Lower lobe of right lung (tissue), 2 donors: Measurements from ENCODE around the gene PADI1. TPM values are rescaled to one million over a fixed set of nuclear protein-coding genes. Genes with fewer than 3 reads are reported as not detected.

ENCODE experiments used
- ATAC-seq, 2 donors: fragments of 200-7000 bp; cut with Tn5 transposase; one replicate each; pipeline ENCODE4 v1.9.1; 2020 to 2022; ENCODE audit warnings: mild to moderate bottlenecking in 2 of 2, moderate library complexity in 2 of 2
- DNase-seq: peaks from one replicate; pipeline ENCODE4 v3.0.0-alpha.2; 2020
- H3K27ac ChIP-seq: fragments of 200-600 bp; one replicate; pipeline ENCODE4 v1.8.0; 2022
- H3K27me3 ChIP-seq: fragments of 200-600 bp; one replicate; pipeline ENCODE4 v1.8.0; 2022; ENCODE audit warnings: low read depth
- H3K36me3 ChIP-seq: fragments of 200-600 bp; one replicate; pipeline ENCODE4 v1.8.0; 2022; ENCODE audit warnings: mild to moderate bottlenecking
- H3K4me1 ChIP-seq: fragments of 200-600 bp; one replicate; pipeline ENCODE4 v1.8.0; 2022
- H3K4me3 ChIP-seq: fragments of 200-600 bp; one replicate; pipeline ENCODE4 v1.8.0; 2022; ENCODE audit warnings: mild to moderate bottlenecking
- H3K9me3 ChIP-seq: fragments of 200-600 bp; one replicate; pipeline ENCODE4 v1.8.0; 2022
- CTCF ChIP-seq: fragments of 200-600 bp; IDR thresholded peaks from one replicate; pipeline ENCODE4 v1.8.0; 2022; ENCODE audit warnings: antibody characterized with exemption, mild to moderate bottlenecking
- intact Hi-C: fragments of 100-400 bp; cut with DNase I; formaldehyde crosslinking; loops from one replicate; pipeline ENCODE4 v1.11.0; 2022
- total RNA-seq: library from RNA; stranded (reverse); fragmentation: NEBNext Ultra II Directional; extraction: Animal tissue kit (Norgen Biotek cat#: 25700); gene quantifications from one replicate; pipeline ENCODE4 v1.2.1, GENCODE V29; 2021
- donor health status: DM: no; HTN: yes; CAD: no; lungs with severe emphysema.

Gene PADI1
- total RNA-seq, 1 donor from 2014 or later, result not detected

DNA sequence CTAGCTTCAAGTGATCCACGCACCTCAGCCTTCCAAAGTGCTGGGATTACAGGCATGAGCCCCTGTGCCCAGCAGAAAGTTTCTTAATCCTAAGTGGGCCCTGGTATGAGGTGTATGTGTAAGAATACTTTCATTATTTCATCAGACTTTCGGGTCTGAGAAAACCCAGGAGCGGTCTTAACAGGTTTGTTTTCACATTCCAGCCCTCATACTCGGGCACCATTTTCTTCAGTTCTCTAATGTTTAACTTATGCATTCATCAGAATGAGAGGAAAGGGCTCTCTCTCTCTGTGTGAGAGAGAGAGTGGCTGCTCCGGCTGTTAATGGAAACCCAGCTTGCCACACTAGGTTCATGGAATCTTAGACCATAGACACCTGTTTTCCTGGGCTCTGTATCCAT, 4.2 kb upstream of the PADI1 start:
- DNase-seq, result no peak
- no peak overlapping the region for H3K27ac ChIP-seq
- no peaks in the 10 kb centered on the region for H3K4me1 ChIP-seq
- H3K9me3 ChIP-seq, result no peaks in the 10 kb centered on the region
- no peak overlapping the region for H3K4me3 ChIP-seq
- TF ChIP-seq CTCF, result no peak
- peak; percentile 37 to 41 for ATAC-seq
- H3K36me3 ChIP-seq, result no peaks in the 10 kb centered on the region
- intact Hi-C loops, result no loop called here
- H3K27me3 ChIP-seq, result no peaks in the 10 kb centered on the region

DNA sequence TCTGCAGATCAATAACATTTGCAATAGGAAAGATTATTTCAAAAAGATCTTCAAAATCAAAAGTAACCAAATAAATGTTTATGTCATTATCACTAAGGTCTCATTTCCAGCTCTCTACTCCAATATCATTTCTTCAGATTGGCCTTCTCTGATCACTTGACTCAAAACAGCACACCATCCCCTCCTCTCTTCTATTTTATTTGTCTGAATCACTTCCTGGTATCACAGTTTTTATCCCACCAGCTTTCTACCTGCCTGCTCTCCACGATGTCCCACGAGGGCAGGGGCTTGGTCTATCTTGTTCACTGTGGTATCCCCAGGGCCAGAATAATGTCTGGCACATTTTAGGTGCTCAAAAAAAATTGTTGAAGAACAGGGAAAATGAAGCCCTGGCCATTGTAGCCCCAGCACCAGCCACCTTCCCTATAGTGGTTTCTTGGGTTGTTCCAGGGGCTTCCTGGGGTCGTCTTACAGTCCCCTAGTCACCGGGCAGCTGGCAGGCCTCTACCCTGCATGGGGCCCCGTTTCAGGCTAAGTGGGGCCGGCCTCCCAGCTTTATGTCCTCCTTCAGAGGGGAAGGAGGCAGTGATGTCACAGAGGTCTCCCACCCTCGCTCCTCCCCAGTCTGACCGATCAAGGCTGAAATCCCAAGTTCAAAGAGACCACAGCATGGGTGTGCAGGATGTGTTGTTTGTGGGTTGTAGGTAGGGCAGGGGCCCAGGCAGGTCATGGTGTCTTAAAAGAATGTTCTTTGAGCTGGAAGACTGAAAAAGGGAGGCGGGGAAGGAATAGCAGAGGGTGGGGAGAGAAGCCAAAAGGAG, 3.5 kb upstream of the PADI1 start:
- no peaks in the 10 kb centered on the region for H3K9me3 ChIP-seq
- no peak overlapping the region for H3K4me3 ChIP-seq
- H3K36me3 ChIP-seq, result no peaks in the 10 kb centered on the region
- intact Hi-C loops, result no loop called here
- ATAC-seq, result no peak
- H3K27me3 ChIP-seq, result no peaks in the 10 kb centered on the region
- DNase-seq, result peak; percentile 36
- no peak for TF ChIP-seq CTCF
- H3K4me1 ChIP-seq, result no peaks in the 10 kb centered on the region
- no peak overlapping the region for H3K27ac ChIP-seq

- Histone ChIP-seq H3K27ac (no peak overlapping the region), H3K36me3 (no peaks in the 10 kb centered on the region), H3K4me1 (peaks cover 12% of the 10 kb centered on the region), H3K9me3 (no peaks in the 10 kb centered on the region), H3K27me3 (no peaks in the 10 kb centered on the region), H3K4me3 (no peak overlapping the region)
- DNase-seq (peak; percentile 2), ATAC-seq (no peak)
- intact Hi-C loops, result no loop called here
- TF ChIP-seq CTCF, result no peak
These were observed 724 bp downstream of the PADI1 start for GRCh38 chr1:17205652-17206051.

DNA sequence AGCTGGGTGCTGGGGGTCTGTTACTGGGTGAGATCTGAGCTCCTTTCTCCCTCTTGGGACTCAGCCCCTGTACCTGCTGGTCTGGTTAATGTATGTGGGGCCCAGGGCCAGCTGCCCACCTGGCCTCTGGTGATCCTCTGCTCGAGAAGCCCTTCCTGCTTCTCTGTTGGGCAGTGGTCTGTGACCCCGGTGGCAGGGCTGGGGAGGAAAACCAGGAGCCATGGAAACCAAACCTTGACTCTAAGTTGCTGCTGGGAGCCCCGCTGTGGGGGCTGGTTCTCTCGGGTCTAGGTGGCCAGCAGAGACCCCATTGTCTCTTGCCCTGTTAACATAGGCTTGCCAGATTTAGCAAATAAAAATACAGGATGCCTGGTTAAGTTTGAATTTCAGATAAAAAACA, 1.3 kb downstream of the PADI1 start:
- peaks cover 12% of the 10 kb centered on the region for H3K4me1 ChIP-seq
- DNase-seq, result peak; percentile 10
- peaks cover 4% of the 10 kb centered on the region for H3K27me3 ChIP-seq
- TF ChIP-seq CTCF, result no peak
- no peaks in the 10 kb centered on the region for H3K36me3 ChIP-seq
- H3K4me3 ChIP-seq, result no peak overlapping the region
- H3K9me3 ChIP-seq, result no peaks in the 10 kb centered on the region
- no peak for ATAC-seq
- intact Hi-C loops, result no loop called here
- H3K27ac ChIP-seq, result no peak overlapping the region

DNA sequence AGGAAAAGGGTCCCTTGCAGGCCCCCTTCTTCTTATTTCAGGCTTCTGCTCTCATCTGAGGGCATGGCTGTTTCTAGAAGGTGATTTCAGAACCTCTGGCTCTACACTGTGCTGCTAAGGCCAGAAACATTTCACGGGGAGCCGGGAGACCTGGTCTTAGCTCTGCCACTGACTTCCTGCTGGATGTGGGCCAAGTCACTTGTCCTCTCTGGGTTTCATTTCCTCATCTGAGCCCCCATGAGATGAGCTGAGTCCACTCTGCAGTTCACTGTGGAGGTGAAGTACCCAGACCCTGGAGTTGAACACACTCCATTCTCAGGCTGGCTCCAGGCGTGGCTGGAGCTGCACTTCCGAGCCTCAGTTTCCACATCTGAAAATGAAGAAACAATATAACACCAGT, 2.1 kb downstream of the PADI1 start:
- intact Hi-C loops, result no loop called here
- Histone ChIP-seq H3K27ac (no peak overlapping the region), H3K36me3 (no peaks in the 10 kb centered on the region), H3K4me1 (peaks cover 12% of the 10 kb centered on the region), H3K27me3 (peaks cover 11% of the 10 kb centered on the region), H3K9me3 (no peaks in the 10 kb centered on the region), H3K4me3 (no peak overlapping the region)
- no peak for TF ChIP-seq CTCF
- peak; percentile 65 for ATAC-seq
- peak; percentile 74 for DNase-seq
